B cell (primary cell): Measurements from ENCODE around the gene PSMF1. TPM values are rescaled to one million over a fixed set of nuclear protein-coding genes. Genes with fewer than 3 reads are reported as not detected.

ENCODE experiments used
- ATAC-seq: fragments of 200-7000 bp; cut with Tn5 transposase; one replicate; pipeline ENCODE4 v1.10.0; 2021; ENCODE audit warnings: low read depth, mild to moderate bottlenecking, moderate number of reproducible peaks, moderate library complexity
- CTCF ChIA-PET: fragments of 350-600 bp; sonication (Branson Sonifier 250); formaldehyde crosslinking; loops from one replicate; lab custom pipeline; 2021; ENCODE audit warnings: antibody characterized with exemption, inconsistent platforms; lab: Charles Lee
- POLR2A ChIA-PET: fragments of 350-600 bp; sonication (Branson Sonifier 250); formaldehyde crosslinking; loops from one replicate; lab custom pipeline; 2021; ENCODE audit warnings: antibody characterized with exemption; lab: Charles Lee
- DNase-seq: peaks from one replicate; pipeline ENCODE4 v3.0.0; 2013
- H2AFZ ChIP-seq: 2 replicates; pipeline ENCODE4 v1.6.1; 2012; ENCODE audit warnings: mild to moderate bottlenecking, low read depth, low read length; ENCODE audit not compliant: insufficient read depth, poor library complexity, severe bottlenecking
- H3K27ac ChIP-seq, 2 donors: 1 replicate in 1 of 2; 2 replicates in 1 of 2; pipeline ENCODE4 v1.5.1; 2012 to 2013; ENCODE audit warnings: low read length in 2 of 2, mild to moderate bottlenecking in 2 of 2, moderate library complexity in 1 of 2
- H3K27me3 ChIP-seq, 4 experiments: fragments of 200-600 bp in 1 of 4; sonication (generic) in 1 of 4; replicated peaks in 1 of 4; 1 replicate in 2 of 4; 2 replicates in 2 of 4; pipeline versions ENCODE4 v1.6.1 to v1.7.0; 2013 to 2016; ENCODE audit warnings: low read length in 3 of 4, mild to moderate bottlenecking in 2 of 4, mixed read lengths in 1 of 4, moderate library complexity in 1 of 4; ENCODE audit not compliant: insufficient read depth in 4 of 4, control insufficient read depth in 3 of 4; ENCODE audit errors: control extremely low read depth in 1 of 4
- H3K36me3 ChIP-seq, 2 experiments: replicated peaks in 1 of 2; 1 replicate in 1 of 2; 2 replicates in 1 of 2; pipeline versions ENCODE4 v1.6.1 to v1.7.1; 2013; ENCODE audit warnings: low read length in 1 of 2; ENCODE audit not compliant: insufficient read depth in 2 of 2, control insufficient read depth in 1 of 2; ENCODE audit errors: control extremely low read depth in 1 of 2, extremely low read depth in 1 of 2
- H3K4me1 ChIP-seq, 2 donors: fragments of 200-600 bp in 1 of 2; sonication (generic) in 1 of 2; 1 replicate in 1 of 2; 2 replicates in 1 of 2; pipeline versions ENCODE4 v1.5.1 to v1.6.1; 2013 to 2017; ENCODE audit warnings: low read length in 2 of 2; ENCODE audit not compliant: control insufficient read depth in 2 of 2, insufficient read depth in 2 of 2
- H3K4me2 ChIP-seq: replicated peaks from 2 replicates; pipeline ENCODE3; 2012; ENCODE audit warnings: mild to moderate bottlenecking, low read depth, low read length; ENCODE audit not compliant: poor library complexity, severe bottlenecking
- H3K4me3 ChIP-seq, 5 experiments: fragments of 200-600 bp in 1 of 5; sonication (generic) in 1 of 5; 1 replicate in 3 of 5; 2 replicates in 2 of 5; pipeline versions ENCODE4 v1.5.1 to v1.7.0; 2011 to 2016; ENCODE audit warnings: low read length in 4 of 5, mild to moderate bottlenecking in 4 of 5, low read depth in 2 of 5, control low read depth in 1 of 5, moderate library complexity in 1 of 5; ENCODE audit not compliant: insufficient read depth in 1 of 5; ENCODE audit errors: control extremely low read depth in 1 of 5, extremely low read depth in 1 of 5
- H3K79me2 ChIP-seq: fragments of 200-600 bp; sonication (generic); one replicate; pipeline ENCODE4 v1.6.0; 2016; ENCODE audit warnings: low read length; ENCODE audit not compliant: control insufficient read depth, insufficient read depth
- H3K9ac ChIP-seq: fragments of 200-600 bp; sonication (generic); 2 replicates; pipeline ENCODE4 v1.6.1; 2017; ENCODE audit warnings: mild to moderate bottlenecking, low read length, moderate library complexity
- H3K9me3 ChIP-seq, 3 donors: one replicate each; pipeline versions ENCODE4 v1.6.1 to v1.7.1; 2013; ENCODE audit warnings: low read length in 2 of 3; ENCODE audit not compliant: control insufficient read depth in 2 of 3, insufficient read depth in 1 of 3; ENCODE audit errors: control extremely low read depth in 1 of 3
- H4K20me1 ChIP-seq: 2 replicates; pipeline ENCODE4 v1.6.0; 2012; ENCODE audit warnings: mild to moderate bottlenecking, low read length; ENCODE audit not compliant: insufficient read depth, control insufficient read depth, poor library complexity, severe bottlenecking
- H3K27ac Mint-ChIP-seq: one replicate; pipeline ENCODE4 v1.8.0; 2021; ENCODE audit warnings: mixed read lengths
- H3K27me3 Mint-ChIP-seq: one replicate; pipeline ENCODE4 v1.8.0; 2021; ENCODE audit warnings: mixed read lengths
- H3K4me1 Mint-ChIP-seq: one replicate; pipeline ENCODE4 v1.8.0; 2021; ENCODE audit warnings: mixed read lengths
- H3K4me3 Mint-ChIP-seq: one replicate; pipeline ENCODE4 v1.8.0; 2021; ENCODE audit warnings: mixed read lengths
- H3K9me3 Mint-ChIP-seq: one replicate; pipeline ENCODE4 v1.8.0; 2022; ENCODE audit warnings: mixed read lengths; ENCODE audit not compliant: insufficient read depth
- CTCF ChIP-seq: fragments of 200-600 bp; IDR thresholded peaks from one replicate; pipeline ENCODE4 v1.8.0; 2022; ENCODE audit warnings: antibody characterized with exemption, mild to moderate bottlenecking
- EZH2 ChIP-seq: IDR thresholded peaks from 2 replicates; pipeline ENCODE4 v1.6.1; 2012; ENCODE audit warnings: borderline replicate concordance, low read depth, mild to moderate bottlenecking, moderate library complexity, low read length; ENCODE audit not compliant: insufficient read depth, poor library complexity, severe bottlenecking
- WGBS: methylation state at CpG from one replicate; pipeline ENCODE4 v1.1.5; 2013; ENCODE audit warnings: missing lambda C conversion rate; ENCODE audit not compliant: insufficient coverage; 5-methylcytosine and 5-hydroxymethylcytosine counted together
- intact Hi-C: fragments of 100-400 bp; cut with micrococcal nuclease; formaldehyde crosslinking; loops from one replicate; pipeline ENCODE4 v1.10.0; 2022
- polyA plus RNA-seq: library from polyadenylated mRNA; depleted of rRNA; stranded (reverse); fragments of >200 nt; gene quantifications from 2 replicates; pipeline ENCODE4 v1.2.3, GENCODE V29; 2012
- total RNA-seq, 2 donors: library from RNA; stranded (reverse); fragments of 120-200 nt in 1 of 2; gene quantifications; 1 replicate in 1 of 2; 2 replicates in 1 of 2; pipeline versions ENCODE4 v1.2.3 to v1.2.4, GENCODE V29; 2013 to 2022

PSMF1 gene
- total and polyA plus RNA-seq, 2 donors (not counting 1 experiment from before 2014, with no cell fraction given): 113 to 132 TPM

- Histone ChIP-seq H3K79me2 (no peaks in the 10 kb centered on the region), H4K20me1 (no peaks in the 10 kb centered on the region), H3K27me3 (peaks cover 0 to 15% (median 11%) of the 10 kb centered on the region in 4 experiments), H3K4me3 (no peak overlapping the region), H3K36me3 (no peaks in the 10 kb centered on the region), H3K4me1 (peaks cover 0 to 3% of the 10 kb centered on the region in 2 donors), H2AFZ (no peak overlapping the region), H3K9me3 (no peaks in the 10 kb centered on the region), H3K9ac (no peak overlapping the region), H3K4me2 (no peak overlapping the region), H3K27ac (no peak overlapping the region)
- no peak overlapping the region for H3K4me3 Mint-ChIP-seq
- ATAC-seq: no peak
- H3K9me3 Mint-ChIP-seq: no peaks in the 10 kb centered on the region
- no peak for DNase-seq
- ChIA-PET CTCF (interaction anchor here (0.9 to 2.5 kb wide), 5 partner anchors 12 to 254 kb away, joined by 3 to 8 read pairs (median 4); no protein-coding TSS in a partner anchor), POLR2A (no interaction called here)
- TF ChIP-seq CTCF: no peak
- no peak for TF ChIP-seq EZH2
- H3K27me3 Mint-ChIP-seq: peaks cover 46% of the 10 kb centered on the region
- intact Hi-C loops: loop anchor here (5.0 kb wide), 1 partner anchor 255 kb away; no protein-coding TSS in a partner anchor
- peaks cover 3% of the 10 kb centered on the region for H3K4me1 Mint-ChIP-seq
- H3K27ac Mint-ChIP-seq: no peak overlapping the region
Measured at GRCh38 chr20:1212023-1212422, 93.6 kb downstream of the PSMF1 start.

- DNase-seq: peak; percentile 72
- CTCF ChIA-PET: interaction anchor here (0.9 to 2.5 kb wide), 10 partner anchors 12 to 397 kb away, joined by 3 to 10 read pairs (median 4); no protein-coding TSS in a partner anchor
- peak overlapping the region; percentile 48 for H3K4me2 ChIP-seq
- TF ChIP-seq CTCF (peak; percentile 88), EZH2 (no peak)
- peak overlapping the region; percentile 18 for H3K4me3 Mint-ChIP-seq
- ATAC-seq: peak; percentile 83
- H3K27ac ChIP-seq: no peak overlapping the region
- H4K20me1 ChIP-seq: no peaks in the 10 kb centered on the region
- H2AFZ ChIP-seq: peak overlapping the region; percentile 64
- no peak overlapping the region for H3K9ac ChIP-seq
- peaks cover 0 to 3% of the 10 kb centered on the region in 2 donors for H3K4me1 ChIP-seq
- no peaks in the 10 kb centered on the region for H3K9me3 Mint-ChIP-seq
- H3K9me3 ChIP-seq: no peaks in the 10 kb centered on the region
- no peak overlapping the region for H3K27ac Mint-ChIP-seq
- H3K4me3 ChIP-seq: no peak overlapping the region
- 9% methylated on average over 18 of the region's 21 CpGs for WGBS
- H3K27me3 Mint-ChIP-seq: peaks cover 46% of the 10 kb centered on the region
- peaks cover 3% of the 10 kb centered on the region for H3K4me1 Mint-ChIP-seq
- peaks cover 0 to 15% (median 11%) of the 10 kb centered on the region in 4 experiments for H3K27me3 ChIP-seq
- H3K36me3 ChIP-seq: no peaks in the 10 kb centered on the region
- POLR2A ChIA-PET: no interaction called here
- intact Hi-C loops: loop anchor here (5.0 kb wide), 1 partner anchor 256 kb away; no protein-coding TSS in a partner anchor
- H3K79me2 ChIP-seq: no peaks in the 10 kb centered on the region
Measured at GRCh38 chr20:1212607-1213396, 94.4 kb downstream of the PSMF1 start.
